GM19351 (cell line): ENCODE data around the gene TRIM28.
A peak's percentile ranks its signal among the peaks of the same experiment; 100 is the strongest.

Experiments used
- ATAC-seq: cut with Tn5 transposase; IDR thresholded peaks from one replicate; pipeline ENCODE4 v1.9.1; 2021; ENCODE audit warnings: mild to moderate bottlenecking, moderate library complexity; ENCODE audit not compliant: unreplicated experiment

Gene TRIM28

DNA sequence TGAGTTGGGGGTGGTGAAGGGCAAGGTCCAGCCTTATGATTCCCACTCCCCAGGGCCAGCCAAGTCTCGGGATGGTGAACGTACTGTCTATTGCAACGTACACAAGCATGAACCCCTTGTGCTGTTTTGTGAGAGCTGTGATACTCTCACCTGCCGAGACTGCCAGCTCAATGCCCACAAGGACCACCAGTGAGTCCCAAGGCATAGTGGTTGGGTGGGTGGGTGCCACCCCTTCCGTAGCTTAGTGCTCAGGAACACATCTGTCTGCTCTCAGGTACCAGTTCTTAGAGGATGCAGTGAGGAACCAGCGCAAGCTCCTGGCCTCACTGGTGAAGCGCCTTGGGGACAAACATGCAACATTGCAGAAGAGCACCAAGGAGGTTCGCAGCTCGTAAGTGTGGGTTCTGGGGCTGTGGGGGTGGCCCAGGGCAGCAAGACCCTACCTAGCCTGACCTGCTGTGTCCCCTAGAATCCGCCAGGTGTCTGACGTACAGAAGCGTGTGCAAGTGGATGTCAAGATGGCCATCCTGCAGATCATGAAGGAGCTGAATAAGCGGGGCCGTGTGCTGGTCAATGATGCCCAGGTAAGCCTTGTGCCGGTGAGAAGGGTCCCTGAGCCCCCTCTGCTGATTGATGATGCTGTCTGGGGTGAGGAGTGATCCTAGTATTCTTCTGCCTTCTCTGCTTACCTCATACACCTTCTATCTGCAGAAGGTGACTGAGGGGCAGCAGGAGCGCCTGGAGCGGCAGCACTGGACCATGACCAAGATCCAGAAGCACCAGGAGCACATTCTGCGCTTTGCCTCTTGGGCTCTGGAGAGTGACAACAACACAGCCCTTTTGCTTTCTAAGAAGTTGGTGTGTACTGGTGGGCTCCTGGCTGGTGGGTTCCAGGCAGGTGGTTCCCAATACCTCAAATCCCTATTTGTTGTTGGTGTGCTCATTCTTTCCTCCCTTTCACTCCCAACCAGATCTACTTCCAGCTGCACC, 3.8 kb downstream of the TRIM28 start:
- no peak for ATAC-seq

DNA sequence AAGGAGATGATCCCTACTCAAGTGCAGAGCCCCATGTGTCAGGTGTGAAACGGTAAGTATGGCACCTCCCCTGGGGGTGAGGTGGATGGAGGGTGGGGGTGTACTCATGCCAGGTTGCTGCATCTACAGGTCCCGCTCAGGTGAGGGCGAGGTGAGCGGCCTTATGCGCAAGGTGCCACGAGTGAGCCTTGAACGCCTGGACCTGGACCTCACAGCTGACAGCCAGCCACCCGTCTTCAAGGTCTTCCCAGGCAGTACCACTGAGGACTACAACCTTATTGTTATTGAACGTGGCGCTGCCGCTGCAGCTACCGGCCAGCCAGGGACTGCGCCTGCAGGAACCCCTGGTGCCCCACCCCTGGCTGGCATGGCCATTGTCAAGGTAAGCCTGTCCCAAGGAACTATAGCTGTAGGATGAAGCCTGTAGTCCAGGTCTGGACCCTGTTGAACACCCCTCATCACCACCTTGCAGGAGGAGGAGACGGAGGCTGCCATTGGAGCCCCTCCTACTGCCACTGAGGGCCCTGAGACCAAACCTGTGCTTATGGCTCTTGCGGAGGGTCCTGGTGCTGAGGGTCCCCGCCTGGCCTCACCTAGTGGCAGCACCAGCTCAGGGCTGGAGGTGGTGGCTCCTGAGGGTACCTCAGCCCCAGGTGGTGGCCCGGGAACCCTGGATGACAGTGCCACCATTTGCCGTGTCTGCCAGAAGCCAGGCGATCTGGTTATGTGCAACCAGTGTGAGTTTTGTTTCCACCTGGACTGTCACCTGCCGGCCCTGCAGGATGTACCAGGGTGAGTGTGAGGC, 5.2 kb downstream of the TRIM28 start:
- no peak for ATAC-seq

DNA sequence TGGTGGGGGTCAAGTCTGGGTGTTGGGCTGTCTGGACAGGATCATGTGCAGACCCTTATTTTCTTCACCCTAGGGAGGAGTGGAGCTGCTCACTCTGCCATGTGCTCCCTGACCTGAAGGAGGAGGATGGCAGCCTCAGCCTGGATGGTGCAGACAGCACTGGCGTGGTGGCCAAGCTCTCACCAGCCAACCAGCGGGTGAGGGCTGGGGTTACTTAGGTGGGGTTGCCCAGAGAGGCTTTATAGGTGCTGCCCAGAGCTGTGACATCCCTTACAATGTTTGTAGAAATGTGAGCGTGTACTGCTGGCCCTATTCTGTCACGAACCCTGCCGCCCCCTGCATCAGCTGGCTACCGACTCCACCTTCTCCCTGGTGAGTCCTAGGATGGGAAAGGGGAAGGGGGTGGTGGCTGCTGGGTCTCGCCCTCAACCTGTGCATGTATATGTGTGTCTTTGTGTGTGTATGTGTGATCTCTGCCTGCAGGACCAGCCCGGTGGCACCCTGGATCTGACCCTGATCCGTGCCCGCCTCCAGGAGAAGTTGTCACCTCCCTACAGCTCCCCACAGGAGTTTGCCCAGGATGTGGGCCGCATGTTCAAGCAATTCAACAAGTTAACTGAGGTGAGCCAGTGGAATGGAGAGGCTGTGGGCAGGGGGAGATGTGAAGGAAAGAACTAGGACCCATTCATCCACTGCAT, 5.9 kb downstream of the TRIM28 start:
- no peak for ATAC-seq

DNA sequence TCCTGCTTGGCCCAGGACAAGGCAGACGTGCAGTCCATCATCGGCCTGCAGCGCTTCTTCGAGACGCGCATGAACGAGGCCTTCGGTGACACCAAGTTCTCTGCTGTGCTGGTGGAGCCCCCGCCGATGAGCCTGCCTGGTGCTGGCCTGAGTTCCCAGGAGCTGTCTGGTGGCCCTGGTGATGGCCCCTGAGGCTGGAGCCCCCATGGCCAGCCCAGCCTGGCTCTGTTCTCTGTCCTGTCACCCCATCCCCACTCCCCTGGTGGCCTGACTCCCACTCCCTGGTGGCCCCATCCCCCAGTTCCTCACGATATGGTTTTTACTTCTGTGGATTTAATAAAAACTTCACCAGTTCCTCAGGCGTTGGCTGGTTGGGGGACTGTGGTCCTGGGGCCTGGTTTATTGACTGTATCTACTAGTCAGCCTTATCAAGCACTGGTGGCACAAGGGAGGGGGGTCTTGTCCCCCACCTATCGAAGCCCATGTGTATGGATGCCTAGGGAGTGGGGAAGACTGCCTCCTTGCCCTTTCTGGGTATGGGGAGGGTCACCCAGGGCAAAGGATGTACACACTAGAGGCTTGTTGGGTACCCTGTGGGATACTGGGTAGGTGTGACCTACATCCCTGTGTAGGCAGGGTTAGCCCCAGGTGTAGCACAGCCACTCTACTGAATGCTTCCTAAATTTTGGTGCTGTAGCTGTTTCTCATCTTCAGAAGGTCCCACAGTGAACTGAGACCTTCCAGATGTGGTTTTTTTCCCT, 6.7 kb downstream of the TRIM28 start:
- ATAC-seq = no peak

DNA sequence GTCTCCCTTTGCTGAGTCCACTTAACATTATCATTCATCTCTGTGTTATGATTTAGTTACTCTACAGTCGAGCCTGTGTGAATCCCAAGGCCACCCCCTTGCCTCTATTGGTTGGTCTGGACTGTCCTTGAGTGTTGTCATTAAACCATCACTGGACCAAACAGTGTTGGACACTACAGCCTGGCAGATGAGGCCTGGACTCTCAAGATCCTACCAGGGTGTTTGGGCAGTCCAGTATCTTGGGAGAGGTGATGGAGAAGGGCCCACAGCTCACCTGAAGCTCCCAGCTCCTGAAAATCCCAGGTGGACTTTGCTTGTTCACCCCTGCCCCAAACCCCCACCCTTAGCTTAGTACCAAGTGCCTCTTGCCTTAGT, 7.2 kb downstream of the TRIM28 start:
- ATAC-seq = no peak

DNA sequence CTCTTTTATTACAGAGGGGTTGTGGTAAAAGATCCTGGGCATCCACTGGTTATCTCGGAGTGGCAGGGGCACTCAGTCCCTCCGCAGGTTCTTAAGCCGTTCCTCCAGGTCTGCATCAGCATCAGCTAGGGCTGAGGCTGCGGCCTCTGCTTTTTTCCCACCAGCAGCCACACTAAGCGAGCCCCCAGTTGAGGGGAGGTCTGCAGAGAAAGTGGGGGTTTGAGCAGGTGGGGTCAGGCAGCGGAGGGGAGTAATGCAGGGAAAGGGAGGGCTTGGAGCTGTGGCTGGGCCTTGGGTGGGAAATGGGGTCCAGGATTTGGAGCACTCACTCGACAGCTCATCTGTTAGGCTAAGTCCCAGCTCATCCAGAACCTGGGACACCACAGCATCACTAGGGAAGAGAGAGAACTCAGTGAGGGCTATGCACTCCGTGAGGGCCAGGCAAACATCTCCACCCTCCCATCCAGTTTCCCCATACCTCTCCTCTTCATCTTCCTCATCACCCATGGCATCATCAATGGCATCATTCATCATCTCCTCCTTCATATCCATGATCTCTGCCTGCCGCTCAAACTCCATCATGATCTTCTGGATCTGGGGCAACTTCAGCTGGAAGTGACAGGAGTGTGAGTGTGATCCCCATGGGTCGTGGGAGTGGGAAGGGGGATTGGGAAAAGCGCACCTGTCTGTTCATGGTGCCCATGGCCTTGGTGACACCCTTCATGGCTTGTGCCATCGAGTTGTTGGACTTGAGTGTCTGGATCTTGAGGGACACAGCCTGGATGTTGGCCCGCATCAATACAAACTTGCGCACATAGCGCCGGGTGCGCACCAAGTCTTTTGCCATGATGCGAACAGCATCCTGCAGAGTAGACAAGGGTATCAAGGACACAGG, 8.0 kb downstream of the TRIM28 start:
- no peak for ATAC-seq

DNA sequence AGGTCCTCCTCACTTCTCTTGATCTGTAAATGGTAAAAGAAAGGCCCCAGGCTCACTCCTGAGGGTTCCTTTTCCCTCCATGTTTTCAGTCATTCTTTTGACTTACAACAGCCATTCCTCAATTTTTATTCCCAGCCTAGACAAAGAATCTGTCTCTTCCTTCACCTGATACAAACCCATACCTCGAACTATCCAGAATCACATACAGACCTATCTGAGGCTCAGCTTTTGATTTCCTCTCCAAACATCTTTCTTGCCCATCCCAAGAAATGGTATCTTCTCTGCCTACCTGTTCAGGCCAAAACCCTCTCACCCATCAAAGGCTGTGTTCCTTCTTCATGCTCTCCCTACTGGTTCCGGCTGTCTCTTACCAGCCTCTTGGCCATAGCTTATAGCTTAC, 8.8 kb downstream of the TRIM28 start:
- no peak for ATAC-seq

DNA sequence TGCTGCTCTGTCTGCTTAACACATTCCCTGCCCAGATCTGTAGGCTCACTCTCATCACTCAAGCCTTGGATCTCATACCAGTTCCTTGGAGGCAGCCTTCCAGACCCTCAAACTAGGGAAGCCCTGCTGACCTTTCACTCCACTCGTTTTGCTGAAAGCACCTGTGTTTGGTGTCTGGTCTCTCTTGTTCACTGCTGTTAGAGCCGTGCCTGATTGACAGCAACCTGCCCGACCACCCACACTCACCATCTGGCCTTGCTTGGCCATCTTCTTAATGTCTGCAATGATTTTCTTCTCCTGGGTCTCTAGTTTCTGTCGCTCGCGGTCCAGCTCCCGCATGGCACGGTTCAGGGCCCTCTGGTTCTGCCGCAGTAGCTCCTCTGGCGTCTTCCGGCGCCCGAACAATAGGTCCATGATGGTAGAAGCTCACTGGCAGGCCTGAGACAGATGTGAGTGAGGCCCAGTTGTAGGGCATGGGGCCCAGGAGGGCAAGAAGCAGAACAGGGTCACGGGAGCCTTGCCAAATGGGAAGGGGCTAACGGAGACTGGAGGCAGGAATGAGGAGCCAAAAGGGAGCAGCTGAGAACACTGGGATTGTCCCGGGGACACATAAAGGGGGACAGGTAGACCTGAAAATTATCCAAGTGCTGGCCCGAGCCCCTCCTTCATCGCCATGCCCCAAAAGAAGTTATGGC, 10.1 kb downstream of the TRIM28 start:
- no peak for ATAC-seq

DNA sequence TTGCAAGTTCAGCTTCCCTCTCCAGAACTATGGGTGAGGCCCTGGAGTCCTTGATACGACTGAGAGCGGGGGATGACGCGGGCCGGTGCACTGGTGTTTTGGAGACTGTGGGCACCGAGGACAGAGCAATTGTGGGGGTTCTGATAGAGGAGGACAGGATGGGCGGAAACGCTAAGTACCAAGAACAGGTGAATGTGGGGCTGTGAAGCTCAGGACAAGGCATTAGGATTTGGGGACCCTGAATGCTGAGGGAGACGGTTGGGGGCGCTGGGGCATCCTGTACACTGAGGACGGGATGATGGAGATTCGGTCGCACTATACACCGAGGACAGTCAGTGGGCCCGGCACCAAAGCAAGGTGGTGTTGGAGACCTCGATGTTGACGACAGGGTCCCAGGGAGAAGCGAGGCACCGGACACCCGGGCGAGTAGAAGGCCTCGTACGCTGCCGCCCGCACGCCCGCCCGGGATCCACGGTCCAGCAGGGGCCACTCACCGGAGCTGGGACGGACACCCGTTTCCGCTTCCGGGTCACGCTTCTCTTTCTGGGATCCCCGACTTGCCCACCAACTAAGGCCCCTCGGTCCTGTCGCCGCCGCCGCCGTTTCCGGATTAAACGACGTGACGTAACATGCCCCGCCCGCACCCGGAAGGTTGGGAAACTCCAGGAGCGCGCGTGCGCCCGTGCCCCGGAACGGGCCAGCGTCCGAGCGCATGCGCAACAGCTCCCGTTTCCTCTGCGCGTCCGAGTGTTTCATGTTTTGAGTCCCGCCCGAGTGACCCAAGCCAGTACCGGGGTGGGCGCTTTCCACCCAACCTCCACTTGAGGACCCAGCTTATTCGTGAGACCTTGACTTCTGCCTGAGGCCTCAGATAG, 10.9 kb downstream of the TRIM28 start, which contains the start of gene CHMP2A:
CHMP2A (minus strand) TSS at position 612 of the 875 bp plus-strand sequence. CDS start 893 bp downstream, outside the sequence.
- no peak for ATAC-seq

DNA sequence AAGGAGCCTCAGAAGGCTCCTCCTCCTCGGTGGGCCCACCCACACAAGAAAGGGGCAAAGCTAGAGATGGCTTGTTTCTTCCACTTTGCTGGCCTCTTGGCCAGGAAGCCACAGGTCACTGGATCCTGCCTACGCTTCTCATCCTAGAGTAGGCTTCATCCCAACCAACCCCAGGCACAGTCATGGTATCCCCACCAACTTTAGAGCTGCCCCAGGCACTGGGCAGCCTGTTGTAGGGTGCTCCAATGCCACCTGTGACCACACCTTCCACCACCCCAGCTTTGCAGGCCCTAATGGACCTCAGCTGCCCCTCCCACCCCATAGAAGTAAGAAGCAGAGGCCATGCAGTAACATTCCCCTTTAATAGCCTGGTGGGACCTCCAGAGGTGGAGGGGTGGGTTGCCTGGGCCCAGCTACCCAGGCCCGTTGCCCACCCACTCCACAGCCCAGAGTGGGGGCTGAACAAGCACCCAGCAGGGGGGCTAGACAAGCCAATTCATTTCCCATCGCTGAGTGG, 11.6 kb downstream of the TRIM28 start:
- no peak for ATAC-seq

DNA sequence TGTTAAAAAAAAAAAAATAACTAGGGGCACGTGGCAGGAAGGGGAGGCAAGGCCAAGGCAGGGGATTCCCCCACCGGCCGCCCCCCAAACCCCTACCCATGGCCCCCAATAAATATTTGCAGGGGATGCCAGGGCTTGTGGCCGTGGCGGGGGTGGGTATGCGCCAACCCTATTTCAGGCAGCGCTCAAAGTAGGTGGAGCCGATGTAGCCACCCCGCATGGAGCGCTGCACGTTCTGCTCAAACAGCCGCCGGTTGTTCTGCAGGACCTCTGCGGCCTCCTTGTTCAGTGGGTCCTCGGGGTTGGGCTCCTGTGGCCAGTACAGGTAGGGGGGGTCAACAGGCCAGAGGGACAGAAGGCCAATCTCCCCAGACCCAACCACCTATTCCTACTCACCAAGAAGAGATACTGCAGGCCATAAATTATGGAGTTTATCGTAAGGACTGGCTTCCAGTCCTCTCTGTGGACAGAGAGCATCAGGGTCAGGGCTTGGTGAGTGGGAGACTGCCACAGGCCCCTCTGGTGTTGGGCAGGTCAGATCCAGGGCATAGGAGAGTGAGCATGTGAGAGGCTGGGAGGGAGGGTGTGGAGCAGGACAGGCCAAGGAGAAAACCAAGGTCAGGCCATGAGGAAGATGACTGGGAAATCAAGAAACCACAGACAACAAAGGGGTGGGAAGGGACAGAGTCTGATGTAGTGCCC, 12.2 kb downstream of the TRIM28 start:
- no peak for ATAC-seq

DNA sequence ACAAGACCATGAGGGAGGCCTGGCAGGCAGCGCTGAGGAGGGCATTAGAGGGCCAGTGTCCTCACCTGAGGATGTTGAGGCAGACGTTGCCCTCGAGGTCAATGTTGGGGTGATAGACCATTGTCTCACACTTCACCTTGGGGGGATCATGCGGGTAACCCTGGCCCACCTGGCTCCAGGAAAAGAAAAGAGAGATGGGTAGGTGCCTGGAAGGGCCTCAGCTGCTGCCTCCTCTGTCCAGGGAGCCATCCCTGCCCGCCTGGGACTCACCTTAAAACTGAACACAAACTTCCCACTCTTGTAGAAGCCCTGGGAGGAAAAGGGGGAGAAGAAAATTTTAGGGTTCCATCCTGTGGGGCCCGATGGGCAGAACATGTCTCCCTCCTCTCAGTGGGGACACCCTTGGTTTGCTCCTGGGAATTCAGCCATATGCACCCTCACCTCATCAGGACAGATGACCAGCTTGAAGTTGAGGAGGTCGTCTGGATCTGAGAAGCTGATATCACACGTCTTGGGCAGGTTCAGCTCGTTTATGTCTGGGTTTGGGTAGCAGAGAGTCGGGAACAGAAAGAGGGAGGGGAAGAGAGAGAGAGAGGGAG, 12.9 kb downstream of the TRIM28 start:
- no peak for ATAC-seq

DNA sequence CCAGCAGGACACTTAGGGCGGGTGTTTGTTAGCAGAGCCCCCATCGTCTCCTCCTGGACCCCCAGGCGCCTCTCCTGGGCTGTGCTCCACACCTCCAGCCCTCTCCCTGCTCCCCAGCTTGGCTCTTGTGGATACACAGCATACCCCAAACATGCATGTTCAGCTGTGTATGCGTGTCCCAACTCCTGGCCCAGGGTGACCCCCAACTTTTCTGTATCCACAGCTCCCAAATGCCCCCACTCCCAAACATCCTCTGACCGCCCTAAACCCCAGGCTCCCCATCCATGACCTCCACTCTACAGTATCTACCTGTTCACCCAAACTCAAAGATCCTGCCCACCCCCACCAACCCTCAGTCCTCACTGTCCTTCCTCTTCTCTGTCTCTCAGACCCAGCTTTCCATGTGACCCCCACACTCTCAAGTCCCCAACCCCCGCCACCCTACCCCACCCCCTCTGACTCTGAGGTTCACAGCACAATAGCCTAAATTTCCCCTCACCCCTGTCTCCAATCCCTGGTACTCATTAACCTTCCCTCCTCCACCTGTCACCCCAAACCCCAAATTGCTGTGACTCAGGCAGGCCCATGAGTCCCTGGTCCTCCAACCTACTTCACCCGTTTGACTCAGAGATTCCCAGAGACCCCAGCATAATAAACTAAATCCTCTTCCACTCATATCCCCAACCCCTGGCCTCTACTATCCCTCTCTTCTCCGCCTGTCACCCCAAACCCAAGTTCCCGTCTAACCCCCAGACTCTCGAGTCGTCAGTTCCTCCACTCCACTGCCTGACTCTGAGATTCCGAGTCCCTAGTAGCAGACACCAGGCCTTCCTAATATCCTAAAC, 13.6 kb downstream of the TRIM28 start:
- ATAC-seq = no peak

DNA sequence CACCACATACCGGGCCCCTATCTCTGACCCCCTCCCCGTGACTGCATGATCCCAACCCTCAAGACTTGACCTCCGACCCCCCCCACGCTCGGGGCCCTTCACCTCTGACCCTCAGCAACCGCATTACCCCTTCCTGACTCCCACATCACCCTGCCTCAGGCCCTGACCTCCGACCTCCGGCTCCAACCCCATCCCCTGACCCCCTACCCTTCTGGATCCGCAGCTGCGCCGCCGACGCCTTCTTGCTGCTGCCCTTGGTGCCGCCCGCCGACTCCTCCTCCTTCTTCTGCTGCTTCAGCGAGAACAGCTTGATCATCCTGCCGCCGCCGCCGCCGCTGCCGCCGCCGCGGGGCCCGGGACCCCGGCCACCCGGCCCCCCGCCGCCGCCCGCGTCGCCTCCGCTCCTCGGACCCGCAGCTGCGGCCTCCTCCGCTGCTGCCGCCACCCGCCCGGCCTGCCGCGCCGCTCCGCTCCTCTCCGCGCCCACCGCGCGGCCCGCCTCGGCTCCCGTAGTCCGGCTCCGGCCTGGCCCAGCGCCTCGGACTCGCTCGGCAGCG, 14.3 kb downstream of the TRIM28 start, which contains the start of gene UBE2M:
UBE2M (minus strand) TSS at position 546 of the 557 bp plus-strand sequence; CDS start at position 316, 230 bp downstream.
- no peak for ATAC-seq

DNA sequence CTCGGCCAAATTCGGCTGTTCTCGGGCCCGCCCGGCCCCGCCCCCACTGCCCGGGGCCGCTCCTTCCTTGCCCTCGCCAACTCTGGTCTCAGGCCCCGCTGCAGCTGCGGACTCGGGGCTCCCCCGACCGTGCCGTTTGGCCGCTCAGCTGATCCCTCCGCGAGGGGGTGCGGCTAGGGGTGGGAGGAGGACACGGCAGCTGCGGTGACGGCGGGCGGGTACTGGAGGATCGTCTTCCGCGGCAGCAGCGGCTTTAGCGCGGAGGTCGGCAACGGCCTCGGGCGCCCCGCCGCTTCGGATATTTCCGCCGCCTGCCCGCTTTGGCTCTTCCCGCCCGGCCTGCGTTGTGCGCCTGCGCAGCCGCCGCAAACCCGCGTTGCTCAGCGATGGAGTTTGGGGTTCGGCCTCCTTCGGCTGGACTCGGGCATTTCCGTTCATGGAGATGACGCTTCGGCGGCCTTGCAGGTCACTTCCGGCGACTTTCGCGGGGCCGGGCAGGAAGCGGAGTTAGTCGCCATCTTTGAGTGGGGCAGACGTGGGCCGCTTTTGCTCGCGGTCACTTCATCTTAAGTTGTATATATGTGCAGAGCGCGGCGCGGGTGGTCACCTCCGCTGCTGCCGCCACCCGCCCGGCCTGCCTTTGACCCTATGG, 14.9 kb downstream of the TRIM28 start:
- peak; percentile 49 for ATAC-seq
